HepG2 (cell line): Measurements from ENCODE around the gene SOAT2. TPM values are rescaled to one million over a fixed set of nuclear protein-coding genes. Genes with fewer than 3 reads are reported as not detected.
A peak's percentile ranks its signal among the peaks of the same experiment; 100 is the strongest.

Experiments
- AHR ChIP-seq: IDR thresholded peaks from 2 replicates; pipeline ENCODE4 v1.6.1; 2018; ENCODE audit warnings: missing genetic modification reagents, missing compliant biosample characterization
- BORCS8-MEF2B ChIP-seq: sonication (generic); formaldehyde crosslinking; IDR thresholded peaks from 2 replicates; pipeline ENCODE4 v1.8.0; 2022; ENCODE audit warnings: mild to moderate bottlenecking, missing genetic modification reagents
- ELF4 ChIP-seq: sonication (generic); formaldehyde crosslinking; IDR thresholded peaks from 2 replicates; pipeline ENCODE4 v1.5.0; 2020; ENCODE audit warnings: missing genetic modification reagents, mild to moderate bottlenecking, moderate library complexity, borderline replicate concordance
- HNRNPUL1 ChIP-seq: fragments of 200-400 bp; formaldehyde crosslinking; IDR thresholded peaks from 2 replicates; pipeline ENCODE4 v1.6.1; 2017; ENCODE audit warnings: low read depth, mild to moderate bottlenecking, low read length, moderate library complexity
- HOXA7 ChIP-seq: sonication (generic); formaldehyde crosslinking; IDR thresholded peaks from 2 replicates; pipeline ENCODE4 v1.8.1; 2022; ENCODE audit warnings: mild to moderate bottlenecking, missing genetic modification reagents, moderate library complexity
- IRX3 ChIP-seq: sonication (generic); formaldehyde crosslinking; IDR thresholded peaks from 2 replicates; pipeline ENCODE4 v1.8.1; 2023; ENCODE audit warnings: mild to moderate bottlenecking, low read depth, missing genetic modification reagents, borderline replicate concordance
- JUNB ChIP-seq: sonication (generic); formaldehyde crosslinking; IDR thresholded peaks from 2 replicates; pipeline ENCODE4 v1.8.0; 2022; ENCODE audit warnings: missing genetic modification reagents, mild to moderate bottlenecking, borderline replicate concordance
- RARG ChIP-seq: sonication (generic); formaldehyde crosslinking; IDR thresholded peaks from 2 replicates; pipeline ENCODE4 v1.4.0; 2020; ENCODE audit warnings: low read depth, mild to moderate bottlenecking, missing genetic modification reagents
- RBFOX2 ChIP-seq: fragments of 200-400 bp; formaldehyde crosslinking; IDR thresholded peaks from 2 replicates; pipeline ENCODE4 v1.6.1; 2017; ENCODE audit warnings: low read depth, mild to moderate bottlenecking, low read length
- RFXANK ChIP-seq: IDR thresholded peaks from 2 replicates; pipeline ENCODE4 v1.6.1; 2016
- ZFP36 ChIP-seq: fragments of 150-350 bp; IDR thresholded peaks from 2 replicates; pipeline ENCODE4 v1.6.1; 2018; ENCODE audit warnings: borderline replicate concordance, low read length, low read depth; ENCODE audit not compliant: partially characterized antibody
- ZNF17 ChIP-seq: sonication (generic); formaldehyde crosslinking; IDR thresholded peaks from 2 replicates; pipeline ENCODE4 v1.5.0; 2020; ENCODE audit warnings: mild to moderate bottlenecking, missing genetic modification reagents
- ZNF225 ChIP-seq: sonication (generic); formaldehyde crosslinking; IDR thresholded peaks from 2 replicates; pipeline ENCODE4 v1.4.0; 2020; ENCODE audit warnings: mild to moderate bottlenecking, missing genetic modification reagents
- ZNF296 ChIP-seq: sonication (generic); formaldehyde crosslinking; conservative IDR thresholded peaks from 2 replicates; pipeline ENCODE4 v1.5.0; 2020; ENCODE audit warnings: mild to moderate bottlenecking, missing genetic modification reagents
- ZNF543 ChIP-seq: sonication (generic); formaldehyde crosslinking; IDR thresholded peaks from 2 replicates; pipeline ENCODE4 v1.4.0; 2020; ENCODE audit warnings: mild to moderate bottlenecking, missing genetic modification reagents
- ZNF629 ChIP-seq: sonication (generic); formaldehyde crosslinking; conservative IDR thresholded peaks from 2 replicates; pipeline ENCODE4 v1.5.0; 2020; ENCODE audit warnings: missing genetic modification reagents
- ZNF839 ChIP-seq: sonication (generic); formaldehyde crosslinking; IDR thresholded peaks from 2 replicates; pipeline ENCODE4 v1.4.0; 2020; ENCODE audit warnings: missing genetic modification reagents, mild to moderate bottlenecking, borderline replicate concordance
- polyA plus RNA-seq, 8 experiments: library from polyadenylated mRNA; depleted of rRNA in 3 of 8; stranded (reverse) in 7 of 8; unstranded in 1 of 8; fragments of >200 nt; fragmentation: Illumina TruSeq in 4 of 8; extraction: Trizol in 4 of 8; gene quantifications; 2 replicates each; pipeline versions ENCODE4 v1.2.1 to v1.2.3, GENCODE V29; 2011 to 2016; ENCODE audit warnings: low read depth in 4 of 8, missing spikeins in 1 of 8, mixed read lengths in 1 of 8; ENCODE audit not compliant: insufficient read depth in 1 of 8
- total RNA-seq, 5 experiments: library from RNA; depleted of rRNA; stranded (reverse); fragments of >200 nt; fragmentation: Illumina TruSeq; extraction: Trizol; gene quantifications; 2 replicates each; pipeline ENCODE4 v1.2.3, GENCODE V29; 2016; ENCODE audit warnings: low read depth in 1 of 5
- TF ChIP-seq, protein P1 (sequence below): sonication (generic); formaldehyde crosslinking; IDR thresholded peaks from 2 replicates; pipeline ENCODE4 v1.8.1; 2023; ENCODE audit warnings: mild to moderate bottlenecking, missing genetic modification reagents, borderline replicate concordance
- TF ChIP-seq, protein P2 (sequence below): fragments of 450-650 bp; IDR thresholded peaks from 2 replicates; pipeline ENCODE4 v1.6.1; 2016
- TF ChIP-seq, protein P3 (sequence below): sonication (generic); formaldehyde crosslinking; IDR thresholded peaks from 2 replicates; pipeline ENCODE4 v1.5.1; 2020; ENCODE audit warnings: mild to moderate bottlenecking, missing genetic modification reagents, borderline replicate concordance
- TF ChIP-seq, protein P4 (sequence below): IDR thresholded peaks from 2 replicates; pipeline ENCODE4 v1.6.1; 2016; ENCODE audit warnings: low read depth

Gene SOAT2
- total and polyA plus RNA-seq, 2 of the 13 experiments (the other 11 are each of a cell fraction or from before 2014, with no cell fraction given), result 14.9 to 108 TPM

DNA sequence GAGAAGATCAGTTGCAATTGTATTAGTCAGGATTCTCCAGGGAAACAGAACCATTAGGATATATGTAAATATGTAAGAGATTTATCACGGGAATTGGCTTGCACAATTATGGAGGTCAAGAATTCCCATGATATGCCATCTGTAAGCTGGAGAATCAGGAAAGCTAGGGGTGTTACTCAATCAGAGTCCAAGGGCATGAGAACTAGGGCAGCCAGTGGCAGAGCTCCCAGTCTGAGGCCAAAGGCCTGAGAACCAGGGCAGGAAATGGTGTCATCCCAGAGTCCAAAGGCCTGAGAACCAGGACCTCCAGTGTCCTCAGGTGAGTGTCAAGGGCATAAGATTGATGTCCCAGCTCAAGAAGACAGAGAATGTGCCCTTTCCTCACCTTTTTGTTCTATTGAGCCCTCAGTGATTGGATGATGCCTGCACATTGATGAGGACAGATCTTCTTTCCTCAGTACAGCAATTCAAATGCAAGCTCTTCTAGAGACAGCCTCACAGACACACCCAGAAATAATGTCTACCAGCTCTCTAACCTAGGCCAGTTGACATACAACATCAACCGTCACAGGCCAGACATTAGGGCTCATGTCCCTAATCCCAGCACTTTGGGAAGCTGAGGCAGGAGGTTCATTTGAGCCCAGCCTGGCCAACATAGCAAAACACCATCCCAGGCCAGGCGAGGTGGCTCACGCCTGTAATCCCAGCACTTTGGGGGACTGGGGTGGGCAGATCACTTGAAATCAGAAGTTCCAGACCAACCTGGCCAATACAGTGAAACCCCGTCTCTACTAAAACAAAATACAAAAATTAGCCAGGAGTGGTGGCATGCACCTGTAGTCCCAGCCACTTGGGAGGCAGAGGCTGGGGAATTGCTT is 42.3 kb downstream of the SOAT2 start (continued):
- TF ChIP-seq BORCS8-MEF2B (CRISPR knock-in tag) (no peak), ZNF17 (CRISPR knock-in tag) (no peak), ZNF543 (no peak), RFXANK (CRISPR knock-in tag) (no peak), RBFOX2 (no peak), ZNF225 (CRISPR knock-in tag) (no peak), AHR (CRISPR knock-in tag) (no peak), ZNF296 (CRISPR knock-in tag) (no peak), HOXA7 (CRISPR knock-in tag) (no peak), ELF4 (CRISPR knock-in tag) (no peak), HNRNPUL1 (no peak), ZFP36 (no peak), JUNB (CRISPR knock-in tag) (no peak), ZNF629 (CRISPR knock-in tag) (no peak), RARG (CRISPR knock-in tag) (no peak), ZNF839 (CRISPR knock-in tag) (no peak), IRX3 (CRISPR knock-in tag) (no peak)
- TF ChIP-seq, protein P1, sequence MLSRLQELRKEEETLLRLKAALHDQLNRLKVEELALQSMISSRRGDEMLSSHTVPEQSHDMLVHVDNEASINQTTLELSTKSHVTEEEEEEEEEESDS (CRISPR knock-in tag), result no peak
- TF ChIP-seq, protein P2, sequence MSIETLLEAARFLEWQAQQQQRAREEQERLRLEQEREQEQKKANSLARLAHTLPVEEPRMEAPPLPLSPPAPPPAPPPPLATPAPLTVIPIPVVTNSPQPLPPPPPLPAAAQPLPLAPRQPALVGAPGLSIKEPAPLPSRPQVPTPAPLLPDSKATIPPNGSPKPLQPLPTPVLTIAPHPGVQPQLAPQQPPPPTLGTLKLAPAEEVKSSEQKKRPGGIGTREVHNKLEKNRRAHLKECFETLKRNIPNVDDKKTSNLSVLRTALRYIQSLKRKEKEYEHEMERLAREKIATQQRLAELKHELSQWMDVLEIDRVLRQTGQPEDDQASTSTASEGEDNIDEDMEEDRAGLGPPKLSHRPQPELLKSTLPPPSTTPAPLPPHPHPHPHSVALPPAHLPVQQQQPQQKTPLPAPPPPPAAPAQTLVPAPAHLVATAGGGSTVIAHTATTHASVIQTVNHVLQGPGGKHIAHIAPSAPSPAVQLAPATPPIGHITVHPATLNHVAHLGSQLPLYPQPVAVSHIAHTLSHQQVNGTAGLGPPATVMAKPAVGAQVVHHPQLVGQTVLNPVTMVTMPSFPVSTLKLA, result no peak
- TF ChIP-seq, protein P3, sequence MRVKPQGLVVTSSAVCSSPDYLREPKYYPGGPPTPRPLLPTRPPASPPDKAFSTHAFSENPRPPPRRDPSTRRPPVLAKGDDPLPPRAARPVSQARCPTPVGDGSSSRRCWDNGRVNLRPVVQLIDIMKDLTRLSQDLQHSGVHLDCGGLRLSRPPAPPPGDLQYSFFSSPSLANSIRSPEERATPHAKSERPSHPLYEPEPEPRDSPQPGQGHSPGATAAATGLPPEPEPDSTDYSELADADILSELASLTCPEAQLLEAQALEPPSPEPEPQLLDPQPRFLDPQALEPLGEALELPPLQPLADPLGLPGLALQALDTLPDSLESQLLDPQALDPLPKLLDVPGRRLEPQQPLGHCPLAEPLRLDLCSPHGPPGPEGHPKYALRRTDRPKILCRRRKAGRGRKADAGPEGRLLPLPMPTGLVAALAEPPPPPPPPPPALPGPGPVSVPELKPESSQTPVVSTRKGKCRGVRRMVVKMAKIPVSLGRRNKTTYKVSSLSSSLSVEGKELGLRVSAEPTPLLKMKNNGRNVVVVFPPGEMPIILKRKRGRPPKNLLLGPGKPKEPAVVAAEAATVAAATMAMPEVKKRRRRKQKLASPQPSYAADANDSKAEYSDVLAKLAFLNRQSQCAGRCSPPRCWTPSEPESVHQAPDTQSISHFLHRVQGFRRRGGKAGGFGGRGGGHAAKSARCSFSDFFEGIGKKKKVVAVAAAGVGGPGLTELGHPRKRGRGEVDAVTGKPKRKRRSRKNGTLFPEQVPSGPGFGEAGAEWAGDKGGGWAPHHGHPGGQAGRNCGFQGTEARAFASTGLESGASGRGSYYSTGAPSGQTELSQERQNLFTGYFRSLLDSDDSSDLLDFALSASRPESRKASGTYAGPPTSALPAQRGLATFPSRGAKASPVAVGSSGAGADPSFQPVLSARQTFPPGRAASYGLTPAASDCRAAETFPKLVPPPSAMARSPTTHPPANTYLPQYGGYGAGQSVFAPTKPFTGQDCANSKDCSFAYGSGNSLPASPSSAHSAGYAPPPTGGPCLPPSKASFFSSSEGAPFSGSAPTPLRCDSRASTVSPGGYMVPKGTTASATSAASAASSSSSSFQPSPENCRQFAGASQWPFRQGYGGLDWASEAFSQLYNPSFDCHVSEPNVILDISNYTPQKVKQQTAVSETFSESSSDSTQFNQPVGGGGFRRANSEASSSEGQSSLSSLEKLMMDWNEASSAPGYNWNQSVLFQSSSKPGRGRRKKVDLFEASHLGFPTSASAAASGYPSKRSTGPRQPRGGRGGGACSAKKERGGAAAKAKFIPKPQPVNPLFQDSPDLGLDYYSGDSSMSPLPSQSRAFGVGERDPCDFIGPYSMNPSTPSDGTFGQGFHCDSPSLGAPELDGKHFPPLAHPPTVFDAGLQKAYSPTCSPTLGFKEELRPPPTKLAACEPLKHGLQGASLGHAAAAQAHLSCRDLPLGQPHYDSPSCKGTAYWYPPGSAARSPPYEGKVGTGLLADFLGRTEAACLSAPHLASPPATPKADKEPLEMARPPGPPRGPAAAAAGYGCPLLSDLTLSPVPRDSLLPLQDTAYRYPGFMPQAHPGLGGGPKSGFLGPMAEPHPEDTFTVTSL, result no peak; the same call in 1 of the 2 replicates
- TF ChIP-seq, protein P4, sequence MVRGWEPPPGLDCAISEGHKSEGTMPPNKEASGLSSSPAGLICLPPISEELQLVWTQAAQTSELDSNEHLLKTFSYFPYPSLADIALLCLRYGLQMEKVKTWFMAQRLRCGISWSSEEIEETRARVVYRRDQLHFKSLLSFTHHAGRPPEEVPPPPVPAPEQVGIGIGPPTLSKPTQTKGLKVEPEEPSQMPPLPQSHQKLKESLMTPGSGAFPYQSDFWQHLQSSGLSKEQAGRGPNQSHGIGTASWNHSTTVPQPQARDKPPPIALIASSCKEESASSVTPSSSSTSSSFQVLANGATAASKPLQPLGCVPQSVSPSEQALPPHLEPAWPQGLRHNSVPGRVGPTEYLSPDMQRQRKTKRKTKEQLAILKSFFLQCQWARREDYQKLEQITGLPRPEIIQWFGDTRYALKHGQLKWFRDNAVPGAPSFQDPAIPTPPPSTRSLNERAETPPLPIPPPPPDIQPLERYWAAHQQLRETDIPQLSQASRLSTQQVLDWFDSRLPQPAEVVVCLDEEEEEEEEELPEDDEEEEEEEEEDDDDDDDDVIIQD (CRISPR knock-in tag), result peak; percentile 71; the same call in 1 of the 2 replicates
